Measurements from ENCODE around the gene SFXN5. TPM values are rescaled to one million over a fixed set of nuclear protein-coding genes. Genes with fewer than 3 reads are reported as not detected.

Gene SFXN5
- total RNA-seq, 4 donors from 2014 or later: 5.7 to 11.8 (median 6.7) TPM

- H3K36me3 ChIP-seq: peaks cover 0 to 43% of the 10 kb centered on the region in 2 donors
- no peak for ATAC-seq
- no peak overlapping the region for H3K27ac ChIP-seq
- TF ChIP-seq POLR2A (IDR thresholded peaks at IDR 0.05) (no peak), CTCF (IDR thresholded peaks at IDR 0.05) (no peak), POLR2AphosphoS5 (IDR thresholded peaks at IDR 0.05) (no peak), EP300 (IDR thresholded peaks at IDR 0.05) (no peak)
- no peaks in the 10 kb centered on the region for H3K4me1 ChIP-seq
- no peaks in the 10 kb centered on the region for H3K27me3 ChIP-seq
- WGBS, 2 donors (ENCODE audit: low coverage in 1 of 2): 69 to 100% methylated on average over 2 to 3 of the region's 12 CpGs
- no peaks in the 10 kb centered on the region for H3K9me3 ChIP-seq
- H3K4me3 ChIP-seq: no peak overlapping the region
Observed at GRCh38 chr2:73020657-73021370, 50.7 kb downstream of the SFXN5 start.

- Histone ChIP-seq H3K4me3 (no peak overlapping the region), H3K4me1 (no peaks in the 10 kb centered on the region), H3K27me3 (no peaks in the 10 kb centered on the region), H3K36me3 (peaks cover 0 to 43% of the 10 kb centered on the region in 2 donors), H3K27ac (no peak overlapping the region), H3K9me3 (no peaks in the 10 kb centered on the region)
- ATAC-seq: no peak
- TF ChIP-seq CTCF (IDR thresholded peaks at IDR 0.05) (no peak), POLR2A (IDR thresholded peaks at IDR 0.05) (no peak), POLR2AphosphoS5 (IDR thresholded peaks at IDR 0.05) (no peak), EP300 (IDR thresholded peaks at IDR 0.05) (no peak)
- WGBS, 2 donors (ENCODE audit: low coverage in 1 of 2): 84 to 88% methylated on average over 4 to 8 of the region's 8 CpGs
Observed at GRCh38 chr2:73020306-73020656, 51.2 kb downstream of the SFXN5 start.

GRCh38 chr2:73018188-73018825 lies 53.2 kb downstream of the SFXN5 start:
- TF ChIP-seq EP300 (IDR thresholded peaks at IDR 0.05) (no peak), POLR2AphosphoS5 (IDR thresholded peaks at IDR 0.05) (no peak), POLR2A (IDR thresholded peaks at IDR 0.05) (no peak)
- WGBS, 2 donors (ENCODE audit: low coverage in 1 of 2): 77 to 82% methylated on average over 2 of the region's 2 CpGs
- Histone ChIP-seq H3K27me3 (no peaks in the 10 kb centered on the region), H3K4me1 (no peaks in the 10 kb centered on the region), H3K4me3 (no peak overlapping the region), H3K9me3 (no peaks in the 10 kb centered on the region), H3K36me3 (peaks cover 0 to 43% of the 10 kb centered on the region in 2 donors), H3K27ac (no peak overlapping the region)
- ATAC-seq: no peak

- ATAC-seq: no peak
- Histone ChIP-seq H3K27ac (no peak overlapping the region), H3K4me1 (no peaks in the 10 kb centered on the region), H3K4me3 (no peak overlapping the region), H3K36me3 (peaks cover 0 to 30% of the 10 kb centered on the region in 2 donors), H3K9me3 (no peaks in the 10 kb centered on the region), H3K27me3 (no peaks in the 10 kb centered on the region)
- 66 to 90% methylated on average over 3 of the region's 3 CpGs for WGBS, 2 donors (ENCODE audit: low coverage in 1 of 2)
- TF ChIP-seq POLR2AphosphoS5 (IDR thresholded peaks at IDR 0.05): no peak
- no peak for TF ChIP-seq EP300 (IDR thresholded peaks at IDR 0.05)
- no peak for TF ChIP-seq POLR2A (IDR thresholded peaks at IDR 0.05)
- no peak for TF ChIP-seq CTCF (IDR thresholded peaks at IDR 0.05)
Observed at GRCh38 chr2:73013936-73014335, 57.6 kb downstream of the SFXN5 start.

GRCh38 chr2:73009177-73009839 lies 62.2 kb downstream of the SFXN5 start:
- H3K4me3 ChIP-seq: no peak overlapping the region
- H3K4me1 ChIP-seq: no peaks in the 10 kb centered on the region
- no peak for ATAC-seq
- no peak overlapping the region for H3K27ac ChIP-seq
- WGBS, 2 donors (ENCODE audit: low coverage in 1 of 2): 81 to 100% methylated on average over 1 to 3 of the region's 7 CpGs
- TF ChIP-seq POLR2AphosphoS5 (IDR thresholded peaks at IDR 0.05) (no peak), EP300 (IDR thresholded peaks at IDR 0.05) (no peak), CTCF (IDR thresholded peaks at IDR 0.05) (no peak), POLR2A (IDR thresholded peaks at IDR 0.05) (no peak)
- no peaks in the 10 kb centered on the region for H3K9me3 ChIP-seq
- peaks cover 0 to 31% of the 10 kb centered on the region in 2 donors for H3K36me3 ChIP-seq
- H3K27me3 ChIP-seq: no peaks in the 10 kb centered on the region
